ENCODE data around the gene DDX20.
"Not testable (repeated sequence)": the region's sequence is repeated elsewhere in the genome, so short reads cannot be mapped to it uniquely, and the experiment has no call there.

DDX20 gene

DNA sequence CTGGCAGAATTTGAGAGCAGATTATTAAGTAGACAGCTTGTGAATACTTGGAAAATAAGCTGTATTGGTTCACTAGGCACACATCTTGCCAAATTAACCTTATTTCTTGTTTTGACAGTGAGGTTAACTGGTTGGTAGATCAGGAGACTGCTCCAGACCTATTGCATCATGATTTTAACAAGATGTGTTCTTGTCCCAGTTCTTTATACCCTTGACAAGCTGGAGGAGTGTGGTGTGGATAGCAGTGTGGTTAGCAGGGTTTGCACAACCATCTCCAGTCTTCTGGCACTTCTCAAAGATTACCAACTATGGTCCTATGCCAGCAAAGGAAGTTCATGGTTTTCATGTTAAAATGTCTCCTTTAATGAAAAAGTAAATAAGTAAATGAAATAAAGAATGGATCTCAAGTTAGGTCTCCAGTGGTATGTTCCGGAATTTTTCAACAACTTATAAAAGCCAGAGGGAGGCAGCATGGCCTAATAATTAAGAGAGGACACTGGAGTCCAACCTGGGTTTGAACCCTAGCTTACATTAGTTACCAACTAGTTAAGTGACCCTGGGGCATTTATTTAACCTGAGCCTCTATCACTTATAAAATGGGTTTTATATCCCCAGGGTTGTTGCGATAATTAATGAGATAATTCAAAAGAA is 34.1 kb downstream of the DDX20 start:
- no peak for DNase-seq (ENCODE audit: low spot score)

GRCh38 chr1:111791776-111792175 is 36.1 kb downstream of the DDX20 start:
- DNase-seq (ENCODE audit: low spot score), result no peak

- DNase-seq (ENCODE audit: low spot score), result no peak
Observed at GRCh38 chr1:111792249-111792648, 36.5 kb downstream of the DDX20 start.

GRCh38 chr1:111793923-111794322 is 38.2 kb downstream of the DDX20 start:
- DNase-seq (ENCODE audit: low spot score), result no peak

DNA sequence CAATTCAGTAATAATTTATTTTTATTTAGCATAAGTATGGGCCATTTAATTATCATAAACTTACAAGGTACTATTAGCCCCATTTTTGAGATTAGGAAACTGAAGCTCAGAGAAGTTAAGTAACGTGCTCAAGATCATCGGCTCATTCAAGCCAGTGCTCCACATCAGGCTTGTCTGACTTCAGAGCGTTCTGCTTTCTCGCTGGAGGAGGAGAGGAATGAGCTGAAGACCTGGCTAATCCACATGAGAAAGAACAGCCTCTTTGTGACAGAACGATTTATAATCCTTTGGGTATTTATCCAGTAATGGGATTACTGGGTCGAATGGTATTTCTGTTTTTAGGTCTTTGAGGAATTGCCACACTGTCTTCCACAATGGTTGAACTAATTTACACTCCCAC is 39.7 kb downstream of the DDX20 start:
- DNase-seq (ENCODE audit: low spot score), result no peak

DNA sequence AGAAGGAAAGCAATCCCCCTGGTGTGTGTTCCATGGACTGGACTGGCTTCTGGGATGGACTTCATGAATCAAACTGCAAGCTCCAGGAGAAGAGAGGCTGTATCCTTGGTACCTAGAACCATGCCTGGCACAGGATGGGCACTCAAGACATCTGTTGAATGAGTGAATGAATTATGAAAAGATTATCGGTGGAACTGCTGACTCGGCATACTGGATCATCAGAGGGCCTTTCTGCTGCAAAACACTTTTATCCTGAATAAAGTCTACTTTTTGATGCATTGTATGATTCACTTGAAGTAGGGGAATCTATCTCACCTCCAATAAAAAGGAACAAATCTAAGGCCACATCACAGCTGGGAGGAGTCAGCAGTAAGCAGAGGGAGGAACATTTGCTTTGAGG is 42.9 kb downstream of the DDX20 start:
- no peak for DNase-seq (ENCODE audit: low spot score)

DNA sequence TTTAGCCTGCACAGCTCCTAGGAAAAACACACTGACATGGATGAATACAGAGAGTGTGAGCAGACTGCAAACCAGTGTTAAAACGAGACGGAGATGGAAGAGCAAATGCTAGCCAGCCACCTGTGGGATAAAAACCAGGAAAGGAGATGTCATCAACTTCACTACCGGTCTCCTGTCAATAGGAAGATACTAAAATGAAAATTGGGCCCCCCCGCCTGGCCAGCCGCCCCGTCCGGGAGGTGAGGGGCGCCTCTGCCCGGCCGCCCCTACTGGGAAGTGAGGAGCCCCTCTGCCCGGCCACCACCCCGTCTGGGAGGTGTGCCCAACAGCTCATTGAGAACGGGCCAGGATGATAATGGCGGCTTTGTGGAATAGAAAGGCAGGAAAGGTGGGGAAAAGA is 44.0 kb downstream of the DDX20 start:
- not testable (repeated sequence) for DNase-seq (ENCODE audit: low spot score)

GRCh38 chr1:111801071-111801850 is 45.6 kb downstream of the DDX20 start:
- DNase-seq (ENCODE audit: low spot score), result no peak

- no peak for DNase-seq (ENCODE audit: low spot score)
Observed at GRCh38 chr1:111802110-111802509, 46.4 kb downstream of the DDX20 start.

GRCh38 chr1:111802984-111803383 is 47.3 kb downstream of the DDX20 start:
- no peak for DNase-seq (ENCODE audit: low spot score)

DNA sequence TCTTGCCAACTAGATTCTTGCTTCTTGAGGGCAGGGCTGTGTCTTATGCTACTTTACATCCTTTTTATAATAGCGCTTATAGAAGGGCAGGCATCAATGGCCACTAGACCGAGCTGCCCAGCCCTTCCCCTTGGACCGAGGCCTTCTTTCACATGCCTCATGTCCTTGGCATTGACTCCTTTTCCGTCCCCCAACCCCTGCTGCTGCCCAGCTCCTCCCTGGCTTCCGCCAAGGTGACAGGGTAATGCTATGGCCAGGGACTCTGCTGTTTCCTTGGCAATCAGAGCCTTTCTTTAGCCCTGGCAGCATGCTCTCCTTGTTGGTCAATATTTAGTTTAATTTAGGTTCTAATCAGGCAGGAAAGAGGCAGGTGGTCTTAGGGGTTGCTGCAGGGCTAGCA is 48.2 kb downstream of the DDX20 start:
- no peak for DNase-seq (ENCODE audit: low spot score)

- no peak for DNase-seq (ENCODE audit: low spot score)
Observed at GRCh38 chr1:111804776-111805175, 49.1 kb downstream of the DDX20 start.

DNA sequence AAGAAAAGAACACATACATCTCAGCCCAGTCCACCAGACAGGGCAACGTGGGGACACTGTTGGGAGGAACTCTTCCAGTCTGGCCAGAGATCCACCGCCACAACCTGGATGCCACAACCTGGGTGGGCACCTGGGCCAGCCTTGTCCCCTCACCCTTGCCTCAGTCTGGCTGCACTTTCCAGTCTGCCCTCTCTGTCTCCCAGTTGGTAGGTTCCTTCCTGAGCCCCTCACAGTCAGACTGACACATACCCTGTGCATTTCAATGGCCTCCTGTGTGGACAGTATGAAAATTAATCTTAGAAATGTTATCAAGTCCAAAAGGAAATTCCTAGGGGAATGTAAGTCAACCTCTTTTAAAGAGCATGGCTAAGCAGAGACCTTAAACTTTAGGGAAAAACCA is 49.5 kb downstream of the DDX20 start:
- no peak for DNase-seq (ENCODE audit: low spot score)

DNA sequence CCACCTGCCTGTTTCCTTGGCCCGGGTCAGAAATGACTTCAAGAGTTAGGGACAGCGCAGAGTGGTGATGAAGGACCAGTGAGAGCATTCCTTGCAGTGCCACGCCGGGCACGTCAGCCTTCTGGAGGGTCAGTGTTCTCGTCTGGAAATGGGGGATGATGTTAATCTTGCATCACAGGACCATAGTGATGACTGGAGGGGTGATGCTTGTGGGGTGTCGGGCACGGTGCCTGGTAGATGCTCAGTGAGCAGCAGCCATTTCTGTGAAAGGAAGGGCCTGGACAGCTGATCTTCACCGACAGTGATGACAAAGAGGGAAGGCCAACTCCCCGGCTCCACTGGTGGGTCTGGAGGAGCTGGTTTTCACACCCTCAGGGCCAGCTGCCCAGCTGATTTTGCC is 56.2 kb downstream of the DDX20 start:
- DNase-seq (ENCODE audit: low spot score), result no peak

GRCh38 chr1:111812306-111812705 is 56.6 kb downstream of the DDX20 start:
- DNase-seq (ENCODE audit: low spot score), result no peak

GRCh38 chr1:111813440-111814304 is 58.0 kb downstream of the DDX20 start:
- DNase-seq (ENCODE audit: low spot score), result no peak

DNA sequence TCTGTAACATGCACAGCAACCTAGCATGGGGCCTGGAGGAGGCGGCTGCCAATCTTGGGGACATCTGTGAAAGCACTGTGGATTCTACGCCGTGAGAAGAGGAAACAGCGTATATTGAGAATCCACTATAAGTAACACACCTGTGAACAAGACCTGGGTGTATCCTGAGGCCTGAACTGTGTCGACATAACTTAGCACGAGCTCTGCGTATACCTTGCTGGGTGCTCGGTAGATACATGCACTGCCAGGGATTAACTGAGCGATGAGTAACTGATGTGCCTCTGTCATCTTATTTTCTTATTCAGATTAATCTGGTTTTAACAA is 58.6 kb downstream of the DDX20 start:
- DNase-seq (ENCODE audit: low spot score), result no peak

DNA sequence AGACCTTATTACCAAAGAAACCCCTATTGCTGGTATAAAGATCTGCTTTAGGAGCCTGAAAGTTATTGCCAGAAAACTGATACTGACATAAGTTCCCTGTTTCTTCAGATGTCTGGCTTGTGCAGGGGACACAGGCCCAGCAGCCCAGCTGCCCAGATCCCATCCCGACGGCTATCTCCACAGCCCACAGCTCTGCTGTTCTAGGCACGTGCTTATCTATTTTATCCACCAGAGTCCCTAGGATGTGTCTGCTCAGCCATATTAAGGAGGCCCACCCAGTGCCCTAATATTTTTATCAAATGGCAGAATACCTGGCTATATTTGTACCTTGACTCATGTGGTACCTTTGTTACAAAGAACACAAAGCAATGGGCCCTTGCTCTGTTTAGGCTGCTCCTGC is 58.9 kb downstream of the DDX20 start:
- no peak for DNase-seq (ENCODE audit: low spot score)

Data from LoVo (cell line).